Measurements from ENCODE around the gene FLT1.

- TF ChIP-seq CTCF (tag by site-specific recombination; IDR thresholded peaks at IDR 0.05) (no peak), ZNF146 (tag by site-specific recombination; IDR thresholded peaks at IDR 0.05) (no peak), TCF7L2 (IDR thresholded peaks at IDR 0.05; ENCODE audit: borderline replicate concordance, low read depth, low read length) (no peak), EGR2 (tag by site-specific recombination; IDR thresholded peaks at IDR 0.05; ENCODE audit: low read depth) (no peak), ZNF777 (tag by site-specific recombination; IDR thresholded peaks at IDR 0.05; ENCODE audit: borderline replicate concordance) (no peak), ZNF76 (tag by site-specific recombination; IDR thresholded peaks at IDR 0.05; ENCODE audit: borderline replicate concordance, low read depth) (no peak), ZBTB17 (tag by site-specific recombination; IDR thresholded peaks at IDR 0.05) (no peak), REST (tag by site-specific recombination; IDR thresholded peaks at IDR 0.05) (no peak), ZNF664 (tag by site-specific recombination; IDR thresholded peaks at IDR 0.05) (no peak), ZNF10 (tag by site-specific recombination; IDR thresholded peaks at IDR 0.05) (no peak), ZNF138 (tag by site-specific recombination; IDR thresholded peaks at IDR 0.05; ENCODE audit: borderline replicate concordance) (no peak)
Measured at GRCh38 chr13:28423010-28423409, 71.9 kb downstream of the FLT1 start.
